ENCODE data around the gene NELL2.

Gene NELL2

GRCh38 chr12:44873898-44874297 is 2.2 kb downstream of the NELL2 start:
- no peak overlapping the region for H3K27ac ChIP-seq
- DNase-seq (ENCODE audit: low spot score) = no peak
- CTCF ChIA-PET = interaction anchor here (0.8 to 0.9 kb wide), 2 partner anchors 245 to 258 kb away, joined by 4 read pairs; no protein-coding TSS in a partner anchor
- no peak for TF ChIP-seq CTCF (conservative IDR thresholded peaks at IDR 0.05; ENCODE audit: low read depth)
- POLR2A ChIA-PET (ENCODE audit: low non-redundant PET) = no interaction called here

- TF ChIP-seq CTCF (conservative IDR thresholded peaks at IDR 0.05; ENCODE audit: low read depth) = no peak
- POLR2A ChIA-PET (ENCODE audit: low non-redundant PET) = no interaction called here
- CTCF ChIA-PET = no interaction called here
- no peak for DNase-seq (ENCODE audit: low spot score)
- H3K27ac ChIP-seq = no peak overlapping the region
These were observed 6.6 kb downstream of the NELL2 start for GRCh38 chr12:44869503-44869902.

GRCh38 chr12:44863867-44864266 is 12.2 kb downstream of the NELL2 start:
- H3K27ac ChIP-seq = no peak overlapping the region
- ChIA-PET CTCF (no interaction called here), POLR2A (ENCODE audit: low non-redundant PET) (no interaction called here)
- DNase-seq (ENCODE audit: low spot score) = no peak
- no peak for TF ChIP-seq CTCF (conservative IDR thresholded peaks at IDR 0.05; ENCODE audit: low read depth)

GRCh38 chr12:44859998-44860689 is 16.0 kb downstream of the NELL2 start:
- H3K27ac ChIP-seq = no peak overlapping the region
- no peak for TF ChIP-seq CTCF (conservative IDR thresholded peaks at IDR 0.05; ENCODE audit: low read depth)
- ChIA-PET CTCF (no interaction called here), POLR2A (ENCODE audit: low non-redundant PET) (no interaction called here)
- DNase-seq (ENCODE audit: low spot score) = no peak

GRCh38 chr12:44858226-44858855 is 17.8 kb downstream of the NELL2 start:
- TF ChIP-seq CTCF (conservative IDR thresholded peaks at IDR 0.05; ENCODE audit: low read depth) = no peak
- CTCF ChIA-PET = interaction anchor here (0.8 kb wide), 1 partner anchor 21 kb away, joined by 3 read pairs; no protein-coding TSS in a partner anchor
- DNase-seq (ENCODE audit: low spot score) = no peak
- POLR2A ChIA-PET (ENCODE audit: low non-redundant PET) = no interaction called here
- no peak overlapping the region for H3K27ac ChIP-seq

- CTCF ChIA-PET = interaction anchor here (0.6 kb wide), 1 partner anchor 914 kb away, joined by 3 read pairs; no protein-coding TSS in a partner anchor
- DNase-seq (ENCODE audit: low spot score) = no peak
- TF ChIP-seq CTCF (conservative IDR thresholded peaks at IDR 0.05; ENCODE audit: low read depth) = no peak
- H3K27ac ChIP-seq = no peak overlapping the region
- POLR2A ChIA-PET (ENCODE audit: low non-redundant PET) = no interaction called here
These were observed 23.6 kb downstream of the NELL2 start for GRCh38 chr12:44852483-44852882.
